AG04449 (cell line): Measurements from ENCODE around the gene ITPR1.
A peak's percentile ranks its signal among the peaks of the same experiment; 100 is the strongest.
"Not testable (repeated sequence)": the region's sequence is repeated elsewhere in the genome, so short reads cannot be mapped to it uniquely, and the experiment has no call there.

Source experiments
- CTCF ChIA-PET: fragments of 350-600 bp; formaldehyde crosslinking; extraction: SDS; loops from one replicate; lab custom pipeline; 2021; ENCODE audit warnings: antibody characterized with exemption; lab: Yijun Ruan, JAX
- POLR2A ChIA-PET: fragments of 400-600, 350-600 bp; formaldehyde crosslinking; extraction: SDS; loops from one replicate; lab custom pipeline; 2020; ENCODE audit warnings: antibody characterized with exemption, inconsistent platforms; lab: Yijun Ruan, JAX
- DNase-seq: peaks from one replicate; pipeline ENCODE4 v3.0.0-alpha.2; 2010; ENCODE audit warnings: low read depth, low spot score
- H3K4me3 ChIP-seq: 2 replicates; pipeline ENCODE4 v1.5.1; 2011; ENCODE audit warnings: low read depth, mild to moderate bottlenecking, control low read depth, low read length
- TF ChIP-seq, protein P1 (sequence below): IDR thresholded peaks from one replicate; pipeline ENCODE4 v1.5.1; 2011; ENCODE audit warnings: mild to moderate bottlenecking, moderate library complexity, low read length, control low read depth, inconsistent platforms; ENCODE audit not compliant: insufficient read depth; ENCODE audit errors: missing control alignments

ITPR1 gene

DNA sequence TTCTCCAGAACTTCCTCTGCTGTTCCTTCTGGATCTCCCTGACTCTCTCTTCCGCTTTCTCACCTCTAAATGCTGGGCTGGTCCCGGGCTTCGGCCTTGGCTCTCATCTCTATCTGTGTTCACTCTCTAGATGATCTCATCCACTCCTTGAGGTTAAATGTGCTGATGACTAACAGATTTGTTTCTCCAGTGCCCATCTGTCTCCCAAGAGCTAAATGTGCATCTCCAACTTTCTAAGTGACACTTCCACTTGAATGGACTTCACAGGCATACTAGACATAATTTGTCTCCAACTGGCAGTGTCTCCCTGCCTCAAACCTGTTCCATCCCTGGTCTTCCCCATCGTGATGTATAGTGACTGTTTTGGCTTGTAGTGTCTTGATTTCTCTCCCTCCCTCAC, 95.3 kb downstream of the ITPR1 start:
- H3K4me3 ChIP-seq: no peak overlapping the region
- CTCF ChIA-PET: no interaction called here
- peak; percentile 3 for DNase-seq
- POLR2A ChIA-PET: no interaction called here
- TF ChIP-seq, protein P1, sequence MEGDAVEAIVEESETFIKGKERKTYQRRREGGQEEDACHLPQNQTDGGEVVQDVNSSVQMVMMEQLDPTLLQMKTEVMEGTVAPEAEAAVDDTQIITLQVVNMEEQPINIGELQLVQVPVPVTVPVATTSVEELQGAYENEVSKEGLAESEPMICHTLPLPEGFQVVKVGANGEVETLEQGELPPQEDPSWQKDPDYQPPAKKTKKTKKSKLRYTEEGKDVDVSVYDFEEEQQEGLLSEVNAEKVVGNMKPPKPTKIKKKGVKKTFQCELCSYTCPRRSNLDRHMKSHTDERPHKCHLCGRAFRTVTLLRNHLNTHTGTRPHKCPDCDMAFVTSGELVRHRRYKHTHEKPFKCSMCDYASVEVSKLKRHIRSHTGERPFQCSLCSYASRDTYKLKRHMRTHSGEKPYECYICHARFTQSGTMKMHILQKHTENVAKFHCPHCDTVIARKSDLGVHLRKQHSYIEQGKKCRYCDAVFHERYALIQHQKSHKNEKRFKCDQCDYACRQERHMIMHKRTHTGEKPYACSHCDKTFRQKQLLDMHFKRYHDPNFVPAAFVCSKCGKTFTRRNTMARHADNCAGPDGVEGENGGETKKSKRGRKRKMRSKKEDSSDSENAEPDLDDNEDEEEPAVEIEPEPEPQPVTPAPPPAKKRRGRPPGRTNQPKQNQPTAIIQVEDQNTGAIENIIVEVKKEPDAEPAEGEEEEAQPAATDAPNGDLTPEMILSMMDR: no peak

DNA sequence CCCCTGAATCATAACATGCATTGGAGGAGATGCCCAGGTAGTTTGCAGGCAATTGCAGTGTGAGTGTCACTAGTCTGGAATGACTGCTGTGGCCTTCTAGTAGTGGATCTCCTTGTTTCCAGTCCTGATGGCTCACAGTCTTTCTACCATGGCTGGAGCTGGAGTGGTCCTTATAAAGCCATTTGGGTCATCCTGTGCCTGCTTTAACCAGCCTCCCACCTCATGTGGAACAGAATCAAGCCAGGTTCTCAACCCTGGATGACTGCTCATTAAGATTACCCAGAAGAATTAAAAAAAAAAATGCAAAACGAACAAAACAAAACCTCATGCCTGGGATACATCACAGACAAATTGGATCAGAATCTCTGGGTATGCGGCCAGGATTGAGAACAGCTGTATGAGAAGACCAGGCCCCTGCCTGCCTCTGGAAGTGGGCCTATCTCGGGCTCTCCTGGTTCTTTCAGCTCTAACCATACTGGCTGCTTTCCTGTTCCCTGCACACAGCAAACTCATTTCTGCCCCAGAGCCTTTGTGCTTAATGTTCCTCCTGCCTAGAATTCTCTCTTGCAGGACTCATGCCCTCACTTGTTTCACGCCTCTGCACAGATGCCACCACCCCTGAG, 96.4 kb downstream of the ITPR1 start:
- no peak for DNase-seq
- TF ChIP-seq, protein P1: no peak
- ChIA-PET POLR2A (no interaction called here), CTCF (no interaction called here)
- no peak overlapping the region for H3K4me3 ChIP-seq

DNA sequence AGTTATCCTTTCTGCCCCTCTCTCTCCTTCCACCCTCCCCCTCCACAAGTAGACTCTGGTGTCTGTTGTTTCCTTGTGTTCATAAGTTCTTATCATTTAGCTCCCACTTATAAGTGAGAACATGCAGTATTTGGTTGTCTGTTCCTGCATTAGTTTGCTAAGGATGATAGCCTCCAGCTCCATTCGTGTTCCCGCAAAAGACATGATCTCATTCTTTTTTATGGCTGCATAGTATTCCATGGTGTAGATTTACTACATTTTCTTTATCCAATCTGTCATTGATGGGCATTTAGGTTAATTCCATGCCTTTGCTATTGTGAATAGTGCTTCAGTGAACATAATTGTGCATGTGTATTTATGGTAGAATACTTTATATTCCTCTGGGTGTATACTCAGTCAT, 97.7 kb downstream of the ITPR1 start:
- POLR2A ChIA-PET, DNase-seq, H3K4me3 ChIP-seq: not testable (repeated sequence)
- CTCF ChIA-PET: interaction anchor here (1.0 kb wide), 1 partner anchor 43 kb away, joined by 3 read pairs; no protein-coding TSS in a partner anchor

DNA sequence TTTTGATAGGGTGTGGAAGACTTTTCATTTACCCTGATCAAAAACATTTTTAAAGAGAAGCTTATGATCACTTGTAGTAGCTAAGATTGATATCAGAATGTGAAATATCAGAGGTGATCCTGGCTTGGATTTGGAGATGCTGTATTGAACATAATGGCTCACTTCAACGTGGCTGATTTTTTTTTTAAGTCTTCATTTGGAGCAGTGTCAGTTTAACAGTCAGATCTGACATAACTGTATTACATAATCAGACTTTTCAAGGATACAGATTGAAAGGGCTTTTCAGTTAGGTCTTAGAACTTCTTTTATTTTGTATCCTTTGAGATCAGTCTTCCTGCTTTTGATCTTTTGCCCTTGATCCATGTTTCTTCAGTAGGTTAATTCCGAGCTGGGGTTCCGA, 98.5 kb downstream of the ITPR1 start:
- no peak overlapping the region for H3K4me3 ChIP-seq
- ChIA-PET POLR2A (no interaction called here), CTCF (interaction anchor here (0.6 to 1.0 kb wide), 2 partner anchors 42 to 241 kb away, joined by 3 to 4 read pairs; no protein-coding TSS in a partner anchor)
- TF ChIP-seq, protein P1: no peak
- no peak for DNase-seq

DNA sequence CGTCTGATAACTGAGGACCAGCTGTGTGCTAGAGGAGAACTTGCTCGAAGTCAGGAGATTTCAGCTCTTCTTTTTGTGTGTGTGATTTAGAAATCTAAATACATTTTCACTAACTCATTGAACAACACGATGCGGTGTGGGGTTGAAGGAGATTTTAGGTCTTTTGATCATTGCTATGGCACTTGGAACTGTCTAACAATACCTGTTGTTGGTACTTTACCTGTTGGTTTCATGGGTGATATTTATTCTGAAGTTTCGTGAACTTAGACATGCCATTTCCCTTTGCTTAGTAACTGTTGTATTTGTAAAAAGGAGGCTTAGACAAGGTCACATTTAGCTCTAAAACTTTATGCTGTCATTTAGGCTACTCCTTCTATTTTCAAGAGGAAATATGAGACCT, 99.9 kb downstream of the ITPR1 start:
- POLR2A ChIA-PET: no interaction called here
- CTCF ChIA-PET: no interaction called here
- TF ChIP-seq, protein P1: no peak
- no peak overlapping the region for H3K4me3 ChIP-seq
- no peak for DNase-seq

DNA sequence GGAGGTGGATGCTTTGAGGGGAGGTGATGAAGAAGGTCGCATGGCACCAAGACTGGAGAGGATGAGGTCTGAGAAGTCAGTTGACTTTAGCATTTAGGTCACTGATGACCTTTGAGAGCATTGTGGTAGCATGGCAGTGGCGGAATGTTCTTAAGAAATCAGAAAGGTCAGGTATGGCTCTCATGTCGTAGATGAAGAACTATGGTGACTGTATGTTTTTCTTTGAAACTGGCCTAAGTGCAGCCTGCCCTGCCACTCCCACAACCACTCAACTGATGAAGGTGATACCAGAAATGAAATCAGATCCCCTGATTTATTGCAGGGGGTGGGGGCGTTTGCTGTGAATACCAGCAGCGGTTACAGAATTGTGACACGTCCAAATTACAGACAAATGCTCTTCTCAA, 102.6 kb downstream of the ITPR1 start:
- POLR2A ChIA-PET: no interaction called here
- no peak overlapping the region for H3K4me3 ChIP-seq
- DNase-seq: no peak
- CTCF ChIA-PET: interaction anchor here (3.0 kb wide), 1 partner anchor 38 kb away, joined by 8 read pairs; no protein-coding TSS in a partner anchor
- TF ChIP-seq, protein P1: no peak

DNA sequence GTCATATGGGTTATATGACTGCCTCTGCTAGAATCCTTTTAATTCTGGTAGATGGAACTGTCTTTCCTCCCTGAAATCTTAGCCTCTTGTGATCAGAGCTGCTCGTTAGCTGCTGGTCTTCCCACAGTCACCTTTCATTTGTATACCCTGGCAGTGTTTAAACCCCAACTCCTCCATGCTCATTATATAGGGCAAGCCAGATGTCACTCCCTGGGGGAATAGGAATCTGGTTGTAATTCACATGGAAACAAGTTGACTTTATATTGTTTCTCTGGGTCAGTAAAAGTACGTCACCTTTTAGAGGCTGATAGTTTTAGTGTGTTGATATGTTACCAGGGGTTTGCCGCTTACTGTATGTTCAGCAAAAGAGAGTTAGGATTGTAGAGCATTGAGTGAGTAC, 103.5 kb downstream of the ITPR1 start:
- DNase-seq: no peak
- CTCF ChIA-PET: interaction anchor here (3.0 kb wide), 1 partner anchor 37 kb away, joined by 8 read pairs; no protein-coding TSS in a partner anchor
- TF ChIP-seq, protein P1: no peak
- POLR2A ChIA-PET: no interaction called here
- H3K4me3 ChIP-seq: no peak overlapping the region
